GM23338 (cell line): ENCODE data around the gene KLHDC7B. TPM values are rescaled to one million over a fixed set of nuclear protein-coding genes. Genes with fewer than 3 reads are reported as not detected.

ENCODE experiments used
- ATAC-seq: fragments of 200-7000 bp; cut with Tn5 transposase; 3 replicates; pipeline ENCODE4 v1.9.1; 2020
- DNase-seq: peaks from one replicate; pipeline ENCODE4 v3.0.0-alpha.2; 2015; ENCODE audit warnings: low spot score
- H2AFZ ChIP-seq: fragments of 200-600 bp; sonication (generic); 2 replicates; pipeline ENCODE4 v1.8.0; 2016; ENCODE audit warnings: antibody characterized with exemption, mild to moderate bottlenecking, moderate library complexity
- H3F3A ChIP-seq: fragments of 200-600 bp; sonication (generic); replicated peaks from 2 replicates; pipeline ENCODE4 v1.8.0; 2017; ENCODE audit warnings: antibody characterized with exemption, mixed run types, low read depth
- H3K27ac ChIP-seq: fragments of 200-600 bp; sonication (generic); 2 replicates; pipeline ENCODE4 v1.6.1; 2016; ENCODE audit warnings: low read depth
- H3K27me3 ChIP-seq: fragments of 200-600 bp; sonication (generic); 2 replicates; pipeline ENCODE4 v1.8.0; 2016; ENCODE audit warnings: mild to moderate bottlenecking, mixed run types, moderate library complexity; ENCODE audit not compliant: insufficient read depth
- H3K36me3 ChIP-seq: fragments of 200-600 bp; sonication (generic); 2 replicates; pipeline ENCODE4 v1.8.0; 2016; ENCODE audit warnings: mild to moderate bottlenecking; ENCODE audit not compliant: insufficient read depth
- H3K4me1 ChIP-seq: fragments of 200-600 bp; sonication (generic); 2 replicates; pipeline ENCODE4 v1.8.0; 2016; ENCODE audit warnings: mild to moderate bottlenecking, moderate library complexity; ENCODE audit not compliant: insufficient read depth
- H3K4me2 ChIP-seq: fragments of 200-600 bp; sonication (generic); 2 replicates; pipeline ENCODE4 v1.7.1; 2017; ENCODE audit warnings: mixed run types
- H3K4me3 ChIP-seq: fragments of 200-600 bp; sonication (generic); 2 replicates; pipeline ENCODE4 v1.6.1; 2016; ENCODE audit warnings: mixed run types
- H3K79me2 ChIP-seq: fragments of 200-600 bp; sonication (generic); replicated peaks from 2 replicates; pipeline ENCODE4 v1.8.0; 2017; ENCODE audit warnings: mild to moderate bottlenecking; ENCODE audit not compliant: insufficient read depth
- H3K9me2 ChIP-seq: fragments of 200-600 bp; sonication (generic); 2 replicates; pipeline ENCODE4 v1.8.0; 2017; ENCODE audit not compliant: insufficient read depth
- H4K20me1 ChIP-seq: fragments of 200-600 bp; sonication (generic); replicated peaks from 2 replicates; pipeline ENCODE4 v1.8.0; 2017; ENCODE audit warnings: mild to moderate bottlenecking; ENCODE audit not compliant: insufficient read depth
- H3K27ac Mint-ChIP-seq: 2 replicates; pipeline ENCODE4 v1.8.0; 2020; ENCODE audit warnings: inconsistent platforms, mild to moderate bottlenecking, moderate library complexity, mixed read lengths
- H3K27me3 Mint-ChIP-seq: 3 replicates; pipeline ENCODE4 v1.8.0; 2022; ENCODE audit warnings: low read depth, mild to moderate bottlenecking, moderate library complexity, mixed read lengths, inconsistent platforms; ENCODE audit not compliant: insufficient read depth, poor library complexity
- H3K36me3 Mint-ChIP-seq: 3 replicates; pipeline ENCODE4 v1.8.0; 2021; ENCODE audit warnings: low read depth, mild to moderate bottlenecking, inconsistent platforms, moderate library complexity, mixed read lengths
- H3K4me1 Mint-ChIP-seq: 3 replicates; pipeline ENCODE4 v1.8.0; 2020; ENCODE audit warnings: mild to moderate bottlenecking, inconsistent platforms, mixed read lengths
- H3K4me3 Mint-ChIP-seq: 3 replicates; pipeline ENCODE4 v1.8.0; 2021; ENCODE audit warnings: moderate library complexity, mild to moderate bottlenecking, inconsistent platforms, mixed read lengths
- H3K9me3 Mint-ChIP-seq: 3 replicates; pipeline ENCODE4 v1.8.0; 2020; ENCODE audit warnings: moderate library complexity, mild to moderate bottlenecking, inconsistent platforms, mixed read lengths
- CREB1 ChIP-seq: fragments of 250-450 bp; sonication (Bioruptor Pico); IDR thresholded peaks from 2 replicates; pipeline ENCODE4 v1.5.0; 2020; ENCODE audit warnings: low read depth, mild to moderate bottlenecking, moderate library complexity
- NANOG ChIP-seq: IDR thresholded peaks from 2 replicates; pipeline ENCODE4 v1.6.1; 2016; ENCODE audit warnings: antibody characterized with exemption, borderline replicate concordance
- POLR2AphosphoS5 ChIP-seq: IDR thresholded peaks from 2 replicates; pipeline ENCODE4 v1.6.1; 2016; ENCODE audit warnings: antibody characterized with exemption, low read depth
- polyA plus RNA-seq: library from polyadenylated mRNA; unstranded; fragments of >200 nt; fragmentation: Nextera tagmentation; extraction: Ambion mirVana; gene quantifications from 2 replicates; pipeline ENCODE4 v1.2.1, GENCODE V29; 2016
- total RNA-seq: library from RNA; depleted of rRNA; stranded (reverse); fragments of >200 nt; shearing (Covaris generic); gene quantifications from 2 replicates; pipeline ENCODE4 v1.2.3, GENCODE V29; 2014
- TF ChIP-seq, protein P1 (sequence below): IDR thresholded peaks from one replicate; pipeline ENCODE4 v1.6.1; 2018; ENCODE audit warnings: antibody characterized with exemption; ENCODE audit not compliant: unreplicated experiment

The KLHDC7B gene
- total and polyA plus RNA-seq, 2 experiments from 2014 or later = not detected

DNA sequence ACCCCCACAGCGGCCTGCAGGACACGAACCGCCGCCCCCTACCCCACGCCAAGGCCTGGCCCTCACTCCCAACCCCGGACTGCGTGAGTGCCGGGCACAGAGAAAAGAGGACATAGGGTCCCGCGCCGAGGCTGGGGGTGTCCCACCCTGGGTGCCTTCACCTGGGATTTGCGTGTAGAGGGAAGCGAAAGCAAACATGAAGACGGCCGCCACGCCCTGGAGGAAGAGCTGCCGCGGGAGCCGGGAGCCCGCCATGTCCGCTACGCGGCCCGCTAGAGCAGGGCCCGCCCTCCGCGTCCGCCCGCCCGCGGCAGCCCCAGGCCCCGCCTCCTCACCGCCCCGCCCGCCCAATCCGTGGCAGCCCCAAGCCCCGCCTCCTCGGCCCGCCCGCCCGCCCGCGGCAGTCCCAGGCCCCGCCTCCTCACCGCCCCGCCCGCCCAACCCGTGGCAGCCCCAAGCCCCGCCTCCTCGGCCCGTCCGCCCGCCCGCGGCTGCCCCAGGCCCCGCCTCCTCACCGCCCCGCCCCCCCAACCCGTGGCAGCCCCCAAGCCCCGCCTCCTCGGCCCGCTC, 38.2 kb upstream of the KLHDC7B start, which contains the start of gene LMF2:
TSS of gene LMF2 (minus strand) at position 282 of the 570 bp plus-strand sequence. CDS start at position 255, 27 bp downstream.
- Histone ChIP-seq H3K79me2 (peaks cover 37% of the 10 kb centered on the region), H2AFZ (peak within 1 kb of the TSS; percentile 90), H3F3A (0 out of 2 replicates have a peak, but pooled peaks cover 6% of the 10 kb centered on the region), H3K4me3 (peak within 1 kb of the TSS; percentile 95), H3K27me3 (no peaks in the 10 kb centered on the region), H3K9me2 (no peaks in the 10 kb centered on the region), H3K4me1 (peaks cover 7% of the 10 kb centered on the region), H3K27ac (peak within 1 kb of the TSS; percentile 86; the same call in 1 of the 2 replicates), H3K36me3 (no peaks in the 10 kb centered on the region), H4K20me1 (peaks cover 22% of the 10 kb centered on the region), H3K4me2 (peak within 1 kb of the TSS; percentile 97)
- Mint-ChIP-seq H3K27me3 (peaks cover 9% of the 10 kb centered on the region), H3K36me3 (no peaks in the 10 kb centered on the region; the same call in 2 of the 3 replicates), H3K4me1 (peaks cover 10% of the 10 kb centered on the region), H3K4me3 (peak within 1 kb of the TSS; percentile 93), H3K27ac (peak within 1 kb of the TSS; percentile 98), H3K9me3 (no peaks in the 10 kb centered on the region)
- TF ChIP-seq, protein P1, sequence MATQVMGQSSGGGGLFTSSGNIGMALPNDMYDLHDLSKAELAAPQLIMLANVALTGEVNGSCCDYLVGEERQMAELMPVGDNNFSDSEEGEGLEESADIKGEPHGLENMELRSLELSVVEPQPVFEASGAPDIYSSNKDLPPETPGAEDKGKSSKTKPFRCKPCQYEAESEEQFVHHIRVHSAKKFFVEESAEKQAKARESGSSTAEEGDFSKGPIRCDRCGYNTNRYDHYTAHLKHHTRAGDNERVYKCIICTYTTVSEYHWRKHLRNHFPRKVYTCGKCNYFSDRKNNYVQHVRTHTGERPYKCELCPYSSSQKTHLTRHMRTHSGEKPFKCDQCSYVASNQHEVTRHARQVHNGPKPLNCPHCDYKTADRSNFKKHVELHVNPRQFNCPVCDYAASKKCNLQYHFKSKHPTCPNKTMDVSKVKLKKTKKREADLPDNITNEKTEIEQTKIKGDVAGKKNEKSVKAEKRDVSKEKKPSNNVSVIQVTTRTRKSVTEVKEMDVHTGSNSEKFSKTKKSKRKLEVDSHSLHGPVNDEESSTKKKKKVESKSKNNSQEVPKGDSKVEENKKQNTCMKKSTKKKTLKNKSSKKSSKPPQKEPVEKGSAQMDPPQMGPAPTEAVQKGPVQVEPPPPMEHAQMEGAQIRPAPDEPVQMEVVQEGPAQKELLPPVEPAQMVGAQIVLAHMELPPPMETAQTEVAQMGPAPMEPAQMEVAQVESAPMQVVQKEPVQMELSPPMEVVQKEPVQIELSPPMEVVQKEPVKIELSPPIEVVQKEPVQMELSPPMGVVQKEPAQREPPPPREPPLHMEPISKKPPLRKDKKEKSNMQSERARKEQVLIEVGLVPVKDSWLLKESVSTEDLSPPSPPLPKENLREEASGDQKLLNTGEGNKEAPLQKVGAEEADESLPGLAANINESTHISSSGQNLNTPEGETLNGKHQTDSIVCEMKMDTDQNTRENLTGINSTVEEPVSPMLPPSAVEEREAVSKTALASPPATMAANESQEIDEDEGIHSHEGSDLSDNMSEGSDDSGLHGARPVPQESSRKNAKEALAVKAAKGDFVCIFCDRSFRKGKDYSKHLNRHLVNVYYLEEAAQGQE = no peak
- TF ChIP-seq POLR2AphosphoS5 = peak; percentile 48; the same call in 1 of the 2 replicates
- DNase-seq (peak; percentile 83), ATAC-seq (peak; percentile 74)

GRCh38 chr22:50507991-50508884, 37.5 kb upstream of the KLHDC7B start, which contains the start of gene NCAPH2:
TSS of gene NCAPH2 (plus strand) at chr22:50508224. CDS start at chr22:50508338, 114 bp downstream.
- H3K4me1 Mint-ChIP-seq = peaks cover 10% of the 10 kb centered on the region
- Histone ChIP-seq H2AFZ (peak within 1 kb of the TSS; percentile 90), H4K20me1 (peaks cover 29% of the 10 kb centered on the region), H3K27ac (peak within 1 kb of the TSS; percentile 86; the same call in 1 of the 2 replicates), H3F3A (0 out of 2 replicates have a peak, but pooled peaks cover 6% of the 10 kb centered on the region), H3K79me2 (peaks cover 43% of the 10 kb centered on the region), H3K4me2 (peak within 1 kb of the TSS; percentile 97), H3K4me1 (peaks cover 7% of the 10 kb centered on the region), H3K9me2 (no peaks in the 10 kb centered on the region), H3K4me3 (peak within 1 kb of the TSS; percentile 95), H3K27me3 (no peaks in the 10 kb centered on the region), H3K36me3 (no peaks in the 10 kb centered on the region)
- H3K9me3 Mint-ChIP-seq = no peaks in the 10 kb centered on the region
- peak within 1 kb of the TSS; percentile 93 for H3K4me3 Mint-ChIP-seq
- H3K27me3 Mint-ChIP-seq = peaks cover 8% of the 10 kb centered on the region
- peak; percentile 42 for ATAC-seq
- peak; percentile 98 for TF ChIP-seq CREB1 (CRISPR knock-in tag)
- peak; percentile 82 for TF ChIP-seq POLR2AphosphoS5
- TF ChIP-seq NANOG = no peak
- DNase-seq = peak; percentile 98
- H3K27ac Mint-ChIP-seq = peak within 1 kb of the TSS; percentile 98
- no peaks in the 10 kb centered on the region; the same call in 2 of the 3 replicates for H3K36me3 Mint-ChIP-seq
